GM21825 (cell line): ENCODE measurements around the gene RBM33.

Experiments used
- ATAC-seq: cut with Tn5 transposase; IDR thresholded peaks from one replicate; pipeline ENCODE4 v1.9.1; 2021; ENCODE audit warnings: mild to moderate bottlenecking, moderate library complexity; ENCODE audit not compliant: unreplicated experiment

Gene RBM33

DNA sequence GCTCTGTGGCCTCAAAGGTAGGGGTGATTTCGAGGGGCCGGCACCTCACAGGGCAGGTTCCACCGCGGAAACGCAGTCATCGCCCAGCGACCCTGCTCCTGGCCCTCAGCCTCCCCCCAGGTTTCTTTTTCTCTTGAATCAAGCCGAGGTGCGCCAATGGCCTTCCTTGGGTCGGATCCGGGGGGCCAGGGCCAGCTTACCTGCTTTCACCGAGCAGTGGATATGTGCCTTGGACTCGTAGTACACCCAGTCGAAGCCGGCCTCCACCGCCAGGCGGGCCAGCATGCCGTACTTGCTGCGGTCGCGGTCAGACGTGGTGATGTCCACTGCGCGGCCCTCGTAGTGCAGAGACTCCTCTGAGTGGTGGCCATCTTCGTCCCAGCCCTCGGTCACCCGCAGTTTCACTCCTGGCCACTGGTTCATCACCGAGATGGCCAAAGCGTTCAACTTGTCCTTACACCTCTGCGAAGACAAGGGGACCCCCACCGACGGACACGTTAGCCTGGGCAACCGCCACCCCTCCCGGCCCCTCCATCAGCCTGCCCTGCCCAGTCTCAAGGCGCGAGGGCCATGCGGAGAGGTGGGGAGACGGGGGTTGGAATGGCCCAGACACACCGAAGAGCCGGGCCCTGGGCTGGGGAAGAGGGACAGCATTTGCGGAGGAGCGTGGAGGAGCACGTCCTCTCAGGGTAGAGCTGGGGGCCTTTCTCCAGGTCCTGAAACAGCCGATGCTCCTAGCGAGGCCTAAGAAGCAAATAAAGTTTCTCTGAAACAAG lies 161.8 kb downstream of the RBM33 start:
- ATAC-seq: no peak

DNA sequence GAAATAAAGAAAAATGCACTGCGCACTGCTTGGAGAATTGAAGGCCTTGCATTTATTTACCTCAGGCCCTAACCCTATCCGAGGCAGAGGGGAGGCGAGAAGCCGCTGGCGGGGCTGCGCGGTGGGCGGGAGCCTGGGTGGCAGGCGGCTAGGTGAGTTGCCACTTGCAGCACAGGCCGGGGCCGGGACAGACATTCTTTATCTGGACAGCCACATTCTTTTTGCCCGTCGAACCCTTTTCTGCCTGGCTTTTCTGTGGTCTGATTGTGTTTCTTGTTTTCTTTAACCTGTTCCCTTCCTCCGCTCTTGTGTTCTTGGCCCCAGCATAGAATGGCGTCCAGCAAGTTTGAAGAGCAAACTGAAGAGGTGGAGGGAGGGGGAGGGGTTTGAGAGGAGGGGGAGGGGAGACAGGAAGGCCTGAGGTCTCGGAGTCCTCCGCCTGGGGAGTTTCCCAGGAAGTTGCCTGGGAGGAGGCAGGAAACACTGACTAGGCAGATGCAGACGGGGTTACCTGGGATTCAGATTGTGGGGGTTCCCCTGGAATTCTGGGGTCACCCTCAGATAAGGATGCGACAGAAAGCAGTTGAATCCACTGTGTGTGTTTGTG lies 162.7 kb downstream of the RBM33 start:
- ATAC-seq: no peak

DNA sequence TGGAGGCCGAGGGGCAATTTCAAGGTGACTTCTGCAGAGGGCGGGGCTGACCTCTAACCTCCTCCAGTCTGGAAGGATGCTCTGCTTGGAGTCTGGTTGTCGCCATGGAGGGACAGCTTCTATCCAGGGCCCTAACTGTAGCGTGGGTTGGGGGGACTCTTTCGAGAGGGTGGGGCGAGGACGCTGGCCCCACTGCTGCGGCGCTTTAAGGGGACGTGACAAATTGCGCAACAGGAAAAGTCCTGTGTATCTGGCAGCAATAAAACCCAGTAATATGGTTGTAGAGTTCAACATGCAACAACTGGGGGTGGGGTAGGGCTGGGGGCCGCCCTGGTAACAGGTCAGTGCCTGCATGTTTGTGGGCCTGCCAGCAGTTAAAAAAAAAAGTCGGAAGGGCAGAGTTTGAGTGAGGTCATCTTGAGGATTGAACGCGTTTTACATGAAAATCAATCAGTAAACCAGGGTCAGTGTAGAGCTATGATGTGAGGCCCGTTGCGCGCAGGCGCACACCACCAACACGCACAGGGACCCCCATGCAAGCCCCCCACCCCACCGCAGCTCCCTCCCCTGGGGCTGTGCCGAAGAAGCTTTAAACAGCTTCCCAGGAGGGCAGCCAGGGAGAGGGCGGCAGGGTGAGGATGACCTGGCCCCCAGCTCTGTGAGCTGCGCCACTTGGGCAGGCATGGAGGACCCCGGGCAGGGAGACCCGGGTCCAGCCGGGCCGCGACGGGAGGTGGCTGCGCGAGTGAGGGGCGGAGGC lies 163.5 kb downstream of the RBM33 start:
- no peak for ATAC-seq

DNA sequence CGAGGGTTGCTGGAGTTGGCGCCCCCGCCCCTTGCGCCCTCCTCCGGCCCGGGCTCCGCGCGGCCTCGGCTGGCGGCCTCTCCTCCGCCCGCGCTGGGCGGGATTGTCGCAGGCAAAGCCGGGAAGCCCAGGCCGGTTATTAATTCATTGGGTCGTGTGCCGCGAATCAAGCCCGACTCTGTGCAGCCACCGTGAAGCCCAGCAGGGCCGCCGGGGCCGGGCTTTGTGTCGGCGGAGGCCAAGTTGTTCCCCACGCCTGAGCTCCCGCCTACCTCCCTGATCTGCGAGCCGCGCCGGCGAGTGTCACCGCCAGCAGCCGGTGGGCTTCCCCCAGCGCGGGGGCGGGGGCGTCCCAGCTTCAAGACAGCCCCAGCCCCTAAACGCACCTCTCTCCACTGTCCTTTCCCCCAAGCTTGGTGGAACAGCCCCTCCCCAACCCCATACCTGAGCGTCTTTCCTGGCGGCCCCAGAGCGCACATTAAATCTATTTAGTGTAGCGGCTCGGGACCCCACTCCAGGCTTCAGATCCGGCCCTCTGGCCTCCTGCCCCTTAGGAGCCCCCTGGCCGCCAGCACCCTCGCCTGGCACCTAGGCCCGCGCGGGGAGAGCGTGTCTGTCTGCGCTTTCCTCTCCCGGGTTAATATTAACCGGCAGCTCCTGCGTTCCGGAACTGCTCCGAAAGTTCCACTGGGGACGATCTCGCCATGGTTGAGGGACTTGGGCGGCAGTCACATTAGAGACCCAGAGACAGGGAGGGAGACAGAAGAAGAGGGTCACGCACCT lies 164.3 kb downstream of the RBM33 start:
- peak; percentile 50 for ATAC-seq

DNA sequence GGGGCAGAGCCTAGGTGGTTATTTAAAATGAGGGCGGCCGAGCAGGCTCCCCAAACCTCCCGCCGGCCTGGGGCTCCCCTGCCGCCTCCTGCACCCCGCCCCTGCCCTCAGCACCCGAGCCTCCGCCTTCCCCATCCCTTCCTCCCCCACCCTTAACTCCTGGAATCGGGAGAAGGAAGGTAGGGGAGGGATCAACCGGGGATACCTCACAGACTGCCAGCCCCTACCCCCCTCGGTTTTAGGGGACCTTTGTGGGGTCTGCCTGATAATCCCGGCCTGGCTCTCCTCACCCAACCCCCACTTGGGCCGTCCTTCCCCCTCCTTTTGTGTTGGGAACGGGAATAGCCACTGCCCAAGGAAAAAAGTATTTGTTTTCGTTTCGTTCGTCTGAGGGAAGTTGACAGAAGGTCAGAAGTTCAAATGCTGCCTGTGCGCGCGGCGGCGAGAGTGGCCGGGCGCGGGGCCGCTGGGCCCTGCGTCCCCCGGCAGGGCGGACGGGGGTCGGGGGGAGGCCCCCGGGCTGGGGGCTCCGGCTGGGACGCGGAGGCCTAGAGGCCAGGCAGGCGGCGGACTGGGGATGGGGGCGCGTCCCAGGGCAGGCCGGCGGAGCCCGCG lies 165.0 kb downstream of the RBM33 start:
- no peak for ATAC-seq

- no peak for ATAC-seq
Measured at GRCh38 chr7:155809947-155810769, 165.7 kb downstream of the RBM33 start.

GRCh38 chr7:155810770-155811559 lies 166.5 kb downstream of the RBM33 start:
- ATAC-seq: no peak

DNA sequence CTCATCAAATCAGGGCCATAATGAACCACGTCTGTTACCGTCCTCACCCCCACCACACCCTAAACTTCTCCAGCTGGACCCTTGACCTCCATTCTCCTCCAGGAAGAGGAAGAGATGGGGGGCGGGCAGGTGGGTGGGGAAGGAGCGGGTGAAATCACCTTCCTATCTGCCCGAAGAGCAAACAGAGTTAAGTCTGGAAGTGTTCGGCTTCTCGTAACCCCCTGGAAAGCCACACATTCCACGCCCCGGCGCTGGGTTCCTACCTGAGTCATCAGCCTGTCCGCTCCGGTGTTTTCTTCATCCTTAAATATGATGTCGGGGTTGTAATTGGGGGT lies 167.1 kb downstream of the RBM33 start:
- ATAC-seq: no peak

DNA sequence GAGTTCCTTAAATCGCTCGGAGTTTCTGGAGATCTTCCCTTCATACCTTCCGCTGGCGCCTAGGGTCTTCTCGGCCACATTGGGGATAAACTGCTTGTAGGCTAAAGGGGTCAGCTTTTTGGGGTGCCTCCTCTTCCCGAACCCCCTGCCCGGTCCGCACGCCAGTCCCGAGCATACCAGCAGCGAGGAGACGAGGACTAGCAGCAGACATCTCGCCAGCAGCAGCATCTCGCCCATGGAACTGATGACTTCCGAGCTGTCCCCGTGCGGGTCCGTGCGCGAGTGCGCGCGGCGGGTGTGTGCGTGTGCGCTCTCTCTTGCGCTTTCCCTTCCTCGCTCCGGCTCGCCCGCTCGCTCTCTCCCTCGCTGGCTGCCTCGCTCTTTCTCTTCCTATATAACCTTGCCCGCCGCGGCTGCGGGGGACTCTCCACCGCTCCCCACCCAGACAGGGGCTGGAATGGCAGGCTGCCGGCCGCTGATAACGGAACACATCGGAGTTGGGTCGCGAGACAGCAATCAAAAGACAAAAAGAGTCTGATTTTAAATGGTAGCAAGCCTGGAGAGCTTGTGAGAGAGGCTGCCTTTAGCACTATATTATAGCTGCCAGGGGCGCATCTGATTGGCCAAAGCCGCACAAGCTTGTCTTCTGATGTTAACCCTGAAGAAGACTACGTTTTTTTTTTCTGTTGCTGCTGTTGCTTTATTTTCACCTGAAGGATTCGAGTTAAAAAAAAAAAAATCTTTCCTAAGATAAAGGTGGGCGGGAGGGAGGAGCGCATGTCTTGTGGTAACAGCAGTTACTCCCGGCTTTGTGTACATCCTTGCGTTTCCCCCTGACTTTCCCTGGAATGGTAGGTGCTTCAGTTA lies 167.7 kb downstream of the RBM33 start, which contains the start of gene SHH:
TSS of gene SHH (minus strand) at position 569 of the 867 bp plus-strand sequence. CDS start at position 228, 341 bp downstream.
- ATAC-seq: no peak

GRCh38 chr7:155813125-155813524 lies 168.7 kb downstream of the RBM33 start:
- no peak for ATAC-seq

DNA sequence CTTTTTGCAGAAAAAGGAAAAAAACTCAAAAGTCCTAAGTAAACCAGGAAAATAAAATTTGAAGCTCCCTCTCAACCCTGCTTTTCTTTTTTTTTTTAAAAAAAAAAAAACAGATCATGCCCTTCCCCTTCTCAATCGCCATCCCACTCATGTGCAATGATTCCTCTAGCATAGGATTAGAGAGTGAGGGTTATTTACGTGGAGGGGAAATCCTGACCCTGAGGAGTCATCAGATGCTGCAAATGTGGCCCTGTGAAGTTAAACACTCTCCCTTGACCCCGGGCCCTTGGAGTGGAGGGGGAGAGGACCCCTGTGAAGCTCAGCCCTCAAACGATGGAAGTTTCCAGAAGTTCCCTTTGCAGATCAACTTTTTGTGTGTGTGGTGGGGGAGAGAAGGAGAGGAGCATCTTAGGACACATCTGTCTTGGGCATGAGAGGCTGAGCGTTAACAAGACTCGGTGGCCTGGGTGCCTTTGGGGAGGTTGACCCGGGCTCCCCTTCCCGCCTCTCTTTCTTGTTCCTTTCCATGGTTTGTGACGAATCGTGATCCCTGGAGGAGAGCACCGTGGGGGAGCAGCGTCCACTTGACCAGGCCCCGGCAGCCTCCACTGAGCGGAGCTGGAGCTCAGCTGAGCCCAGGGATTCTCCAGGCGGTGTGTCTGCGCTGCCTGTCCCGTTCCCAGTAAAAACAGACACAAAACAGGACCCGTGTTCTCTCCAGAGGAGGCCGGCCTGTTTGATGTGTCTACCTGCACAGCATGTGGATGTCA lies 169.3 kb downstream of the RBM33 start:
- no peak for ATAC-seq

DNA sequence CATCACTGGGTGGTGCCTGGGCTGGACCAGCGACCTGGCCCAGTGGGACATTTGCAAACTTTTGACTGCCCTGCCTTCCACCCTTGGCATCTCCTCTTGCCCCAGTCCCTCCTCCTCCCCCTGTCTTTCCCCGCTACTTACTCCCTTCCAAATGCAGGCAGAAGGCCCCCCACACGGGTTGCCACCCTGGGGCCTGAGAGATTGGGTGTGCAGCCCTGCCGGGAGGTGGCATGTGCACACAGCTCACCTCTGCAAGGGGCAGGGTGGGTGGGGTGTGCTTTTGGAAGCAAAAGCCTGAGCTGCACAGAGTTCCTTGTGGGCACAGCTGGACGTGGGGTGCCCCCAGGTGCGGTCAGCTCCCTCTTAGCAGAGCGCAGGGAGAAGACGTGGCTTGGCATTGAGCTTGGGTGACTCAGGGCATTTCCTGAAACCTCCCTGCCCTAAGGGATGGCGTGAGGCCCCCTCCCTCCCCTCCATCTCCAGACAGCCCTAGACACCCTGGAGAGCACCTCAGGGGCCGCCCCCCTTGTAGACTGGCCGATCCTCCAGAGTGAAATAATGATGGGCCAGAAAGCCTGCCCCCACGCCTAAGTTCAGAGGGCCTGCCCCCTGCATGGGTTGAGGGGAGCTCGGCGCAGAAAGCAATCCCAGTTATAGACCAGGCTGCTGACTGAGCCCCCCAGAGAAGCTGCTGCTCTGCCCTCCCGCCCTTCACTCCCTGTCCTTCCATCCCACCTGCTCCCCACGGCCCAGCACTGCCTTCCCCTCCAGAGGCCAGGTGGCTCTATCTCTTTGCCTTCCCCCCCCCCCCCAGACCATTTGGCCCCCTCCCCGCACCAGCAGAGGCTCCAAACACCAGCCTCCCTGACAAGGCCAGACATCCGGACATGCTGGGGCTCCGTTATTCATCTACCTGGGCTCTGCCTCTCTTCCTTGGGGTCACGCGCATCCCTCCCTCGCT lies 170.1 kb downstream of the RBM33 start:
- no peak for ATAC-seq

- ATAC-seq: peak; percentile 82
Measured at GRCh38 chr7:155815332-155816191, 171.1 kb downstream of the RBM33 start.

- ATAC-seq: no peak
Measured at GRCh38 chr7:155816192-155816508, 171.7 kb downstream of the RBM33 start.

GRCh38 chr7:155816996-155817395 lies 172.5 kb downstream of the RBM33 start:
- ATAC-seq: no peak
